ENCODE data around the gene HK1.
"Not testable (repeated sequence)": the region's sequence is repeated elsewhere in the genome, so short reads cannot be mapped to it uniquely, and the experiment has no call there.

Gene HK1

GRCh38 chr10:69312528-69312927 lies 34.2 kb downstream of the HK1 start:
- no peak for DNase-seq

GRCh38 chr10:69315100-69315542 lies 36.8 kb downstream of the HK1 start:
- no peak for DNase-seq

GRCh38 chr10:69315610-69316312 lies 37.5 kb downstream of the HK1 start:
- no peak for DNase-seq

- no peak for DNase-seq
These were observed 38.2 kb downstream of the HK1 start for GRCh38 chr10:69316313-69317059.

- DNase-seq, result no peak
These were observed 38.9 kb downstream of the HK1 start for GRCh38 chr10:69317175-69317604.

GRCh38 chr10:69317626-69318105 lies 39.4 kb downstream of the HK1 start:
- no peak for DNase-seq

- DNase-seq, result peak; percentile 90
These were observed 40.0 kb downstream of the HK1 start for GRCh38 chr10:69318106-69318866.

GRCh38 chr10:69318867-69319727 lies 40.8 kb downstream of the HK1 start:
- DNase-seq, result peak; percentile 77

- DNase-seq, result no peak
These were observed 41.6 kb downstream of the HK1 start for GRCh38 chr10:69319841-69320316.

- no peak for DNase-seq
These were observed 42.2 kb downstream of the HK1 start for GRCh38 chr10:69320521-69320920.

GRCh38 chr10:69321039-69321715 lies 42.9 kb downstream of the HK1 start:
- DNase-seq, result no peak

GRCh38 chr10:69321865-69322264 lies 43.6 kb downstream of the HK1 start:
- no peak for DNase-seq

- not testable (repeated sequence) for DNase-seq
These were observed 44.0 kb downstream of the HK1 start for GRCh38 chr10:69322346-69322745.

GRCh38 chr10:69323622-69324021 lies 45.3 kb downstream of the HK1 start:
- DNase-seq, result no peak

- no peak for DNase-seq
These were observed 46.3 kb downstream of the HK1 start for GRCh38 chr10:69324583-69324982.

- DNase-seq, result not testable (repeated sequence)
These were observed 47.6 kb downstream of the HK1 start for GRCh38 chr10:69325637-69326523.

GRCh38 chr10:69326692-69327091 lies 48.4 kb downstream of the HK1 start:
- no peak for DNase-seq

- peak; percentile 46 for DNase-seq
These were observed 49.4 kb downstream of the HK1 start for GRCh38 chr10:69327463-69328379.

- no peak for DNase-seq
These were observed 50.1 kb downstream of the HK1 start for GRCh38 chr10:69328380-69328735.

All from stimulated activated CD4-positive, alpha-beta T cell treated with anti-CD3 and anti-CD28 coated beads, Interleukin-4, amount 100 ng/mL, for 24 hours (primary cell).